Measurements from ENCODE around the gene GPR31.

- TF ChIP-seq CTCF (conservative IDR thresholded peaks at IDR 0.05; ENCODE audit: low read depth, low read length) (no peak), USF2 (IDR thresholded peaks at IDR 0.05; ENCODE audit: low read depth, low read length) (no peak), CEBPB (IDR thresholded peaks at IDR 0.05; ENCODE audit: low read depth, low read length) (no peak), POLR2A (IDR thresholded peaks at IDR 0.05; ENCODE audit: low read depth, low read length) (no peak), BHLHE40 (IDR thresholded peaks at IDR 0.05; ENCODE audit: low read depth, low read length) (no peak), RFX5 (IDR thresholded peaks at IDR 0.05; ENCODE audit: low read depth, low read length) (no peak), ELK1 (IDR thresholded peaks at IDR 0.05; ENCODE audit: borderline replicate concordance, low read depth, low read length) (no peak), NFE2L2 (IDR thresholded peaks at IDR 0.05; ENCODE audit: low read depth, low read length) (no peak)
Observed at GRCh38 chr6:167145461-167145860, 12.3 kb downstream of the GPR31 start.
